ENCODE results near the gene LBHD2. TPM values are rescaled to one million over a fixed set of nuclear protein-coding genes. Genes with fewer than 3 reads are reported as not detected.
A peak's percentile ranks its signal among the peaks of the same experiment; 100 is the strongest.
"Not testable (repeated sequence)": the region's sequence is repeated elsewhere in the genome, so short reads cannot be mapped to it uniquely, and the experiment has no call there.

Gene LBHD2
- total RNA-seq, 1 donor from 2014 or later = not detected

- no peak for DNase-seq (ENCODE audit: low read depth)
Measured at GRCh38 chr14:103104654-103105452, 20.8 kb downstream of the LBHD2 start.

- no peak for DNase-seq (ENCODE audit: low read depth)
Measured at GRCh38 chr14:103105580-103106150, 21.7 kb downstream of the LBHD2 start.

- DNase-seq (ENCODE audit: low read depth) = no peak
Measured at GRCh38 chr14:103107455-103107854, 23.4 kb downstream of the LBHD2 start.

GRCh38 chr14:103107941-103108748 is 24.1 kb downstream of the LBHD2 start:
- no peak for DNase-seq (ENCODE audit: low read depth)

GRCh38 chr14:103108749-103109207 is 24.8 kb downstream of the LBHD2 start:
- peak; percentile 68 for DNase-seq (ENCODE audit: low read depth)

GRCh38 chr14:103109535-103110441 is 25.8 kb downstream of the LBHD2 start:
- DNase-seq (ENCODE audit: low read depth) = peak; percentile 91

GRCh38 chr14:103110681-103111231 is 26.7 kb downstream of the LBHD2 start:
- DNase-seq (ENCODE audit: low read depth) = no peak

- no peak for DNase-seq (ENCODE audit: low read depth)
Measured at GRCh38 chr14:103111232-103111868, 27.3 kb downstream of the LBHD2 start.

GRCh38 chr14:103112400-103113243 is 28.6 kb downstream of the LBHD2 start:
- DNase-seq (ENCODE audit: low read depth) = no peak

GRCh38 chr14:103113303-103113702 is 29.3 kb downstream of the LBHD2 start:
- no peak for DNase-seq (ENCODE audit: low read depth)

GRCh38 chr14:103113774-103114173 is 29.8 kb downstream of the LBHD2 start:
- no peak for DNase-seq (ENCODE audit: low read depth)

- DNase-seq (ENCODE audit: low read depth) = not testable (repeated sequence)
Measured at GRCh38 chr14:103115086-103115679, 31.2 kb downstream of the LBHD2 start.

GRCh38 chr14:103115845-103116572 is 32.0 kb downstream of the LBHD2 start:
- no peak for DNase-seq (ENCODE audit: low read depth)

- DNase-seq (ENCODE audit: low read depth) = no peak
Measured at GRCh38 chr14:103116636-103117035, 32.6 kb downstream of the LBHD2 start.

- not testable (repeated sequence) for DNase-seq (ENCODE audit: low read depth)
Measured at GRCh38 chr14:103117499-103117898, 33.5 kb downstream of the LBHD2 start.

- DNase-seq (ENCODE audit: low read depth) = no peak
Measured at GRCh38 chr14:103118018-103118662, 34.1 kb downstream of the LBHD2 start.

GRCh38 chr14:103118663-103119404 is 34.8 kb downstream of the LBHD2 start:
- no peak for DNase-seq (ENCODE audit: low read depth)

Data from renal cortical epithelial cell (primary cell).